Measurements from ENCODE around the gene PDC.

Gene PDC

GRCh38 chr1:186461014-186461413, at the start of gene PDC:
Gene PDC, minus strand, starts transcription at chr1:186461114. Its CDS starts 11,655 bp downstream, at chr1:186449459.
- in situ Hi-C loops (cut with MboI; ENCODE audit: low sequenced_read_pairs): no loop called here

- in situ Hi-C loops (cut with MboI; ENCODE audit: low sequenced_read_pairs): no loop called here
Measured at GRCh38 chr1:186503190-186503589, 42.3 kb upstream of the PDC start.

- in situ Hi-C loops (cut with MboI; ENCODE audit: low sequenced_read_pairs): no loop called here
Measured at GRCh38 chr1:186502087-186502486, 41.2 kb upstream of the PDC start.

GRCh38 chr1:186500804-186501203, 39.9 kb upstream of the PDC start:
- in situ Hi-C loops (cut with MboI; ENCODE audit: low sequenced_read_pairs): no loop called here

GRCh38 chr1:186499571-186499970, 38.7 kb upstream of the PDC start:
- in situ Hi-C loops (cut with MboI; ENCODE audit: low sequenced_read_pairs): no loop called here

- in situ Hi-C loops (cut with MboI; ENCODE audit: low sequenced_read_pairs): no loop called here
Measured at GRCh38 chr1:186498695-186499389, 37.9 kb upstream of the PDC start.

- in situ Hi-C loops (cut with MboI; ENCODE audit: low sequenced_read_pairs): no loop called here
Measured at GRCh38 chr1:186498071-186498470, 37.2 kb upstream of the PDC start.

- in situ Hi-C loops (cut with MboI; ENCODE audit: low sequenced_read_pairs): no loop called here
Measured at GRCh38 chr1:186497651-186498050, 36.7 kb upstream of the PDC start.

- in situ Hi-C loops (cut with MboI; ENCODE audit: low sequenced_read_pairs): no loop called here
Measured at GRCh38 chr1:186496171-186496851, 35.4 kb upstream of the PDC start.

- in situ Hi-C loops (cut with MboI; ENCODE audit: low sequenced_read_pairs): no loop called here
Measured at GRCh38 chr1:186494832-186495271, 33.9 kb upstream of the PDC start.

- in situ Hi-C loops (cut with MboI; ENCODE audit: low sequenced_read_pairs): no loop called here
Measured at GRCh38 chr1:186492531-186493291, 31.8 kb upstream of the PDC start.

- in situ Hi-C loops (cut with MboI; ENCODE audit: low sequenced_read_pairs): no loop called here
Measured at GRCh38 chr1:186491336-186491735, 30.4 kb upstream of the PDC start.

GRCh38 chr1:186487163-186487562, 26.2 kb upstream of the PDC start:
- in situ Hi-C loops (cut with MboI; ENCODE audit: low sequenced_read_pairs): loop anchor here (10.0 kb wide), 1 partner anchor 508 kb away; no protein-coding TSS in a partner anchor

GRCh38 chr1:186486061-186486460, 25.1 kb upstream of the PDC start:
- in situ Hi-C loops (cut with MboI; ENCODE audit: low sequenced_read_pairs): loop anchor here (10.0 kb wide), 1 partner anchor 509 kb away; no protein-coding TSS in a partner anchor

GRCh38 chr1:186483561-186483960, 22.6 kb upstream of the PDC start:
- in situ Hi-C loops (cut with MboI; ENCODE audit: low sequenced_read_pairs): loop anchor here (10.0 kb wide), 1 partner anchor 511 kb away; no protein-coding TSS in a partner anchor

- in situ Hi-C loops (cut with MboI; ENCODE audit: low sequenced_read_pairs): loop anchor here (10.0 kb wide), 1 partner anchor 512 kb away; no protein-coding TSS in a partner anchor
Measured at GRCh38 chr1:186482661-186483255, 21.8 kb upstream of the PDC start.

GRCh38 chr1:186481303-186481888, 20.5 kb upstream of the PDC start:
- in situ Hi-C loops (cut with MboI; ENCODE audit: low sequenced_read_pairs): loop anchor here (10.0 kb wide), 1 partner anchor 513 kb away; no protein-coding TSS in a partner anchor

GRCh38 chr1:186479162-186479561, 18.2 kb upstream of the PDC start:
- in situ Hi-C loops (cut with MboI; ENCODE audit: low sequenced_read_pairs): no loop called here

GRCh38 chr1:186476264-186477040, 15.5 kb upstream of the PDC start:
- in situ Hi-C loops (cut with MboI; ENCODE audit: low sequenced_read_pairs): no loop called here

- in situ Hi-C loops (cut with MboI; ENCODE audit: low sequenced_read_pairs): no loop called here
Measured at GRCh38 chr1:186474208-186474607, 13.3 kb upstream of the PDC start.

Data from HL-60/S4 (cell line).